Stimulated activated CD4-positive, alpha-beta T cell treated with anti-CD3 and anti-CD28 coated beads, Interleukin-2, amount 100 ng/mL, for 4 hours (primary cell): Measurements from ENCODE around the gene MRFAP1.
A peak's percentile ranks its signal among the peaks of the same experiment; 100 is the strongest.

Experiments
- DNase-seq: peaks from one replicate; pipeline ENCODE4 v3.0.0-alpha.2; 2020; ENCODE audit warnings: low read depth

Gene MRFAP1

DNA sequence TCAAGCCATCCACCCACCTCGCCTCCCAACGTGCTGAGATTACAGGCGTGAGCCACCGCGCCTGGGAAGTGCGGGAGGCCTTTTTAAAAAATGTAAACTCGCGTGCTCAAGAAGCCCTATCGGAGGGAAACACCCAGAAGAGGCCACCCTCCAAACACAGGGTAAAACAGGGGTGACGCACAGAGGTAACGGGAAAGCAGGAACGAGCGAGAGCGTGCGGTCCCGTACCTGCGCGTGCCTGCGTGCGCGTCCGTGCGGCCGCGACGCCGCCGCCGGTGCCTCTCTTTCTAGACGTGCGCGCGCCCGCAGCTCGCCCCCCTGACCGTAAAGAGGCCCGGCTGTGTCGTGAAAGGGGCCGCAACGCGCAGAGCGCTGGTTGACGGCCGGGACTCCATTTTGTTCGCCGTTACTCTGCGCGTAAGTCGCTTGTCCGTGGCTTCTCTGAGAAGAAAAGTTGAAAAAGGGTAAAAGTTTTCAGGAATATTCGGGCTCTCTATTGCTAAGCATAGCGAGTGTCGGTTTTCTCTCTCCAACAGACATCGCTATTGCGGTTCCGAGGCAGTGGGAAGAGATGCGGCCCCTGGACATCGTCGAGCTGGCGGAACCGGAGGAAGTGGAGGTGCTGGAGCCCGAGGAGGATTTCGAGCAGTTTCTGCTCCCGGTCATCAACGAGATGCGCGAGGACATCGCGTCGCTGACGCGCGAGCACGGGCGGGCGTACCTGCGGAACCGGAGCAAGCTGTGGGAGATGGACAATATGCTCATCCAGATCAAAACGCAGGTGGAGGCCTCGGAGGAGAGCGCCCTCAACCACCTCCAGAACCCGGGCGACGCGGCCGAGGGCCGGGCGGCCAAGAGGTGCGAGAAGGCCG lies at the start of gene MRFAP1:
Gene MRFAP1, plus strand, starts transcription at position 394 of the 872 bp plus-strand sequence. Its CDS starts 178 bp downstream, at position 572.
- peak; percentile 91 for DNase-seq

- no peak for DNase-seq
Observed at GRCh38 chr4:6591313-6591712, 49.2 kb upstream of the MRFAP1 start.

DNA sequence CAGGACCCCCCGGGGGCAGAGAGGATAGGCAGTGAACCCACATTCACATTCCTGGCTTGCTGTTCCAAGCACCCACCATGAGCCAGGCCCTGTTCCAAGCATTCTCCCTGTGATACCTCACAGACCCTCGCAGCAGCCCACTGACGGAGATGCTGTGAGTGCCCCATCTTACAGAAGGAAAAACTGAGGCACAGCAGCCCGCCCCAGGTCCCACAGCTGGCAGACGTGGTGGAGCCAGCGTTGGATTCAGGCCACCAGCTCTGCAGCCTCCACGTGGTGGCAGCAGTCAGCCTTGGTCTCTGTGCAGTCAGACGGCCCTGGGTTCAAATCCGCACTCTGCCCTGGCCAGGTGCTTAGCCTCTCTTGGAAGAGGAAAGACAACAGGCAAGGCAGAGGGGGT lies 48.7 kb upstream of the MRFAP1 start:
- DNase-seq, result no peak

DNA sequence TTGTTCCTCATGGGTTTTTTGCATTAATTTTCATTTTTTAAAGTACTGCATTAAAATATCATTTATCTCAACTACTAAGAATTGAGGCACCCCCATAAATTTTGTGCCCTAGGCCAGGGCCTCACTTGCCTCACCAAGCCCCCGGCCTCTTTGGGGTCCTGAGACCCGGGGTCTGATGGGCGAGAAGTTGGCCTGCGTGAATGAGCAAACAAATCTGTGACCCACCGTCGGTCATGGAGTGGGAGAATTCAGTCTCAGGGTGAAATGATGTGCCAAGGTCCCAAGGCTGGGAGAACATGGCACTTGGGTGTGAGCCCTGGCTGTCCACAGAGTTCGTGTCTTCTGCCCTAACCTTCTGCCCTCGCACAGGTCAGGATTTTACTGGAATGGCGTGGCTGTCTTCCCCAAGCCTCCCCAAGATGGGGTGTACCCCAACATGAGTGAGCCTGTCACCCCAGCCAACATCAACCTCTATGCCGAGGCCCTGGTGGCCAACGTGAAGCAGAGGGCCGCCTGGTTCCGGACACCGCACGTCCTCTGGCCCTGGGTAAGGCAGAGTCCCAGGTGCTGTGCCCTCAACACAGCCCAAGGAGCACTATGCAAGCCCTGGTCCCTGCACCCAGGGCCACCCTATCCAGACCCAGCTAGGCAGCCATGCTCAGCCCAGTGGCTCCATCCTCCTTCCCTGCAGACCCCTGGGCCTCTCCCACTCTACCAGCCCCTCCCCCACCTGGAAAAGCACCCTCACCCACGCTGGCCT lies 47.5 kb upstream of the MRFAP1 start:
- no peak for DNase-seq

GRCh38 chr4:6594341-6594740 lies 46.1 kb upstream of the MRFAP1 start:
- no peak for DNase-seq

DNA sequence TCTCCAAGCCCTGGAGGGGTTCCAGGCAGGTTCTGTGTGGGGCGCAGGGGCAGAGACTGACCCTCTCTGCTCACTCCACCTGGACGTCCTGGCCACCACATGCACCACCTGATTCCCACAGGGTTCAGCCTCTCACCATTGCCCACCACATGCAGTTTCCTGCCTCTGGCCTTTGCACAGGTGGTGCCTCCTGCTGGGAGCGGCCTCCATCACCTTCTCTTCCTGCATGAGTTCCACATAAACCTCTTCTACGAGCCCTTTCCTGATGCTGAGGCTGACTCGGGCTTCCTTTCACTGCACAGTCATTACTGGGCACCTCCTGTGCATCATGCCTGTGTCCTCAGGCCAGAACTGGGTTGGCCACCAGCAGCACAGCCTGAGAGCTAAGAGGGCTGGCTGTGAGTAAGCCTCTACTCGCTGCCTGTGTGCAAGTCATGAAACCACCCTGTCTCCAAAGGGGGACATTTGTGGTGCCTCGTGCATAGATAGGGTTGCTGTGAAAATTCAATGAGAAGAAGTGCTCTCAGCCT lies 45.6 kb upstream of the MRFAP1 start:
- no peak for DNase-seq

- no peak for DNase-seq
Observed at GRCh38 chr4:6595897-6596537, 44.5 kb upstream of the MRFAP1 start.

- no peak for DNase-seq
Observed at GRCh38 chr4:6596948-6597347, 43.5 kb upstream of the MRFAP1 start.

DNA sequence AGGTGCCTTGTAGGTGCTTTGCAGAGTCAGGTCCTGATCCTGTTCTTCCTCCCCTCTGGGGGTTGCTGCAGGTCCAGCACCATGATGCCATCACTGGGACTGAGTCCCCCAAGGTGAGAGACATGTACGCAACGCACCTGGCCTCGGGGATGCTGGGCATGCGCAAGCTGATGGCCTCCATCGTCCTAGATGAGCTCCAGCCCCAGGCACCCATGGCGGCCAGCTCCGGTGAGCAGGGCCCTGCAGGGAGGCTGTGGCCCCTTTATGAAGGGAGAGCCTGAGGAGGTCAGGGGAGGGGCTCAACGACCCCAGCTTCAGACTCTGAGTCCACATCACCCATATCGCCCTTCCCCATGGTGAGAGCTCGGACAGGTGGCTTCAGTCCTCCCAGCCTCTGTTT lies 42.4 kb upstream of the MRFAP1 start:
- no peak for DNase-seq

GRCh38 chr4:6598641-6599040 lies 41.8 kb upstream of the MRFAP1 start:
- no peak for DNase-seq

- no peak for DNase-seq
Observed at GRCh38 chr4:6601661-6602250, 38.7 kb upstream of the MRFAP1 start.

GRCh38 chr4:6602289-6602688 lies 38.2 kb upstream of the MRFAP1 start:
- DNase-seq, result no peak

DNA sequence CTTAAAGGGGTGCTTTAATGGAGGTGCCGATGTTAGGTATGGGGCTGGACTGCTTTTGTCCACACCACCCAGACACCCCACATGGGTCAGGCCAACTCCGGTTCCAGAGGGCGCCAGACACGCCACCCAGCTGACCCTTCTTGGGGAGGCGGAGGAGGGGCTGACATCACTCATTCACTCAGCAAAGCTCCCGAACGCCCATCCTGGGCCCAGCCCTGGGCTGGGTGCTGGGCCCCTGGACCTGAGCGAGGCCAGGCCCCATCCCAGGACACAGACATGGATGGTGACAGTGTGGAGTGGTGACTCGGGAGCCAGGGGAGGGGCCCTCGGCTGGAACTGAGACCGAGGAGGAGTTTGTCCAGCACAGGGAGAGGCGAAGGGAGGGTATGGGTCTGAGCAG lies 37.4 kb upstream of the MRFAP1 start:
- DNase-seq, result no peak

DNA sequence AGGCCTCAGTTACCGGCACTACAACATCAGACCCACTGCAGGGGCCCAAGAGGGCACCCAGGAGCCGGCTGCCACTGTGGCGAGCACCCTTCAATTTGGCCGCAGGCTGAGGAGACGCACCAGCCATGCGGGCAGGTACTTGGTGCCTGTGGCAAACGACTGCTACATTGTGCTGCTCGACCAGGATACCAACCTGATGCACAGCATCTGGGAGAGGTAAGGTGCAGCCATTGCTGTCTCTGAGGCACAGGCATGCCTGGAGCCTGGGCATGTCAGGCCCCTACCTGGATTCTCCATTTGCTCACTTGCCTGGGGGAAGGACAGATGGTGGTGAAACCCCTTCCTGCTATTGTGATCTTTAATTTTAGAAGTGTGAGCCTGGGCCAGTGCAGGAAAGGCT lies 35.4 kb upstream of the MRFAP1 start:
- no peak for DNase-seq

DNA sequence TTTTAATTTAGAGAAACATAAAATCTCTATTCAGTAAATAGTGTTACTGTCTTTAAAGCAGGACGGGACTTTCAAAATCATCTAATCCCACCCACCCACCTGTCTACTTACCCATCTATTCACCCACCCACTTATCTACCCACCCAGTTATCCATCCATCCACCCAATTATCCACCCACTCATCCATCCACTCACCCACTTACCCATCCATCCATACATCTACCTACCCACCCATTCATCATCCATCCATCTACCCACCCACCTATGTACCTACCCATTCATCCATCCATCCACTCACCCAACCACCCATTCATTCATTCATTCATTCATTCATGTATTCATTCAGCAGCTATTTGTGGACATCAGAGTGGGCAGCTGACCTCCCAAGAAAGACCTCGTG lies 34.9 kb upstream of the MRFAP1 start:
- DNase-seq, result no peak

- no peak for DNase-seq
Observed at GRCh38 chr4:6606465-6607235, 33.8 kb upstream of the MRFAP1 start.

DNA sequence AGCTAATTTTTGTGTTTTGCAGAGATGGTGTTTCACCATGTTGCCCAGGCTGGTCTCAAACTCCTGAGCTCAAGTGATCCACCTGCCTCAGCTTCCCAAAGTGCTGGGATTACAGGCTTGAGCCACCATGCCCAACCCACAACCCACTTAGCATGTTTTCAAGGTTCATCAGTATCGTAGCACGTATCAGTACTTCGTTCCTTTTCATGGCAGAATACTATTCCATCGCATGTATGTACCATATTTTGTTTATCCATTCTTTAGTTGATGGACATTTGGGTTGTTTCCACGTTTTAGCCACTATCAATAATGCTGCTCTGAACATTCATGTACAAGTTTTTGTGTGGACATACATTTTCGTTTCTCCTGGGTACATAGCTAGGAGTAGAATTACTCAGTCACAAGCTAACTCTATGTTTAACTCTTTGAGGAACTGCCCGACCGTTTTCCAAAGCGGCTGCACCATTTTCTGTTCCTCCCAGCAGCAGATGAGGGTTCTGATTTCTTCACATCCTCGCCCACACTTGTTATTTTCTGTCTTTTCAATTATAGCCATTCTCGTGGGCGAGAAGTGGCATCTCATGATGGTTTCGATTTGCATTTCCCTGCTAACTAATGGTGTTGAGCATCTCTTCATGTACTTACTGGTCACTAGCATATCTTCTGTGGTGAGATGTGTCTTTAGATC lies 33.0 kb upstream of the MRFAP1 start:
- no peak for DNase-seq

DNA sequence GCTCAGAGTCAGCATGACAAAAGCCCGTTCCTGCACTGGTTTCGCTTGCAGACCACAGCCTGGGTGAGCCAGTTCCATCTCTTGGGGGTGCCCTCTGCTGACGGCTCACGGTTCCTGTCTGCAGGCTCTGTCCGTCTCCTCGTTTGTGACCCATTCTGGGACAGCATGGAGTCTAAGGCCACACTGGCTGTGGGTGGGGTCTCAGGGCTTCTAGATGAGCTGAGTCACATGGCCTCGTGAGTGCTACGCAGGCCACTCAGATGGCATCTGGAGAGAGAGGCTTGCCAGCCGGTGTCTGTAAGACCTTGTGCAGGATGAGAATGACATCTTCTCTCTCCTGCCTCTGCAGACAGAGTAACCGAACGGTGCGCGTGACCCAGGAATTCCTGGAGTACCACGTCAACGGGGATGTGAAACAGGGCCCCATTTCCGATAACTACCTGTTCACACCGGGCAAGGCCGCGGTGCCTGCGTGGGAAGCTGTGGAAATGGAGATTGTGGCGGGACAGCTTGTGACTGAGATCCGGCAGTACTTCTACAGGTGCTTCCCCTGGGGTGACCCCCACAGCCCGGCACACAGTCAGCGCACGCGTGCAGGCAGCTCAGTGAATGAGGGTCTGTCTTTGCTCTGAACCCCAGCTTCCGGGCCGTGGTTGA lies 31.6 kb upstream of the MRFAP1 start:
- DNase-seq, result no peak

DNA sequence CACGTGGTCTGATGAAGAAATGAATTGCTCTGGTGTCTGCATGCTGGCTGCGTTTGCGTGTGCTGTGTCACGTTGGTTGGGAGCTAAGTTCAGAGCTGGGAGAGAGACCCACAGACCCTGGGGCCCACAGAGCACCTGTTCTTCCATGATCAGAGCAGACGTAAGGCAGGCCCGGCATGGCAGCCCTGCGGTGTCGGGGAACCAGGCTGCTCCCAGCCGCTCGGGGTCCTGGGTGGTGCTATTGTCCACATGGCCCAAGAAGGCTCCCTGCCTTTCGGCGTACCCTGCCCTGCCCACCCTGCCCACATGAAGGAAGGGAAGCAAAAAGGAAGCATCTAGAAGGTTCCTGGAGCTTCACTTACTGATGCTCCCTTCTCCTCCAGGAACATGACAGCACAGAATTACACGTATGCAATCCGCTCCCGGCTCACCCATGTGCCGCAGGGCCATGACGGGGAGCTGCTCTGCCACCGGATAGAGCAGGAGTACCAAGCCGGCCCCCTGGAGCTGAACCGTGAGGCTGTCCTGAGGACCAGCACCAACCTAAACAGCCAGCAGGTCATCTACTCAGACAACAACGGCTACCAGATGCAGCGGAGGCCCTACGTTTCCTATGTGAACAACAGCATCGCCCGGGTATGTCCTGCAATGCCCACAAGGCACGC lies 30.9 kb upstream of the MRFAP1 start:
- no peak for DNase-seq
